NCI-H1694 treated with DMSO at 0.1 percent for 48 hours (cell line): ENCODE data around the gene TMEM179.

Experiments
- DNase-seq: peaks from one replicate; lab custom pipeline; 2025; lab: John Stamatoyannopoulos, UW

TMEM179 gene

GRCh38 chr14:104555430-104556255 lies 48.9 kb downstream of the TMEM179 start:
- DNase-seq = peak; percentile 46

- peak; percentile 55 for DNase-seq
Observed at GRCh38 chr14:104554608-104555429, 49.8 kb downstream of the TMEM179 start.

- DNase-seq = no peak
Observed at GRCh38 chr14:104554088-104554607, 50.4 kb downstream of the TMEM179 start.

DNA sequence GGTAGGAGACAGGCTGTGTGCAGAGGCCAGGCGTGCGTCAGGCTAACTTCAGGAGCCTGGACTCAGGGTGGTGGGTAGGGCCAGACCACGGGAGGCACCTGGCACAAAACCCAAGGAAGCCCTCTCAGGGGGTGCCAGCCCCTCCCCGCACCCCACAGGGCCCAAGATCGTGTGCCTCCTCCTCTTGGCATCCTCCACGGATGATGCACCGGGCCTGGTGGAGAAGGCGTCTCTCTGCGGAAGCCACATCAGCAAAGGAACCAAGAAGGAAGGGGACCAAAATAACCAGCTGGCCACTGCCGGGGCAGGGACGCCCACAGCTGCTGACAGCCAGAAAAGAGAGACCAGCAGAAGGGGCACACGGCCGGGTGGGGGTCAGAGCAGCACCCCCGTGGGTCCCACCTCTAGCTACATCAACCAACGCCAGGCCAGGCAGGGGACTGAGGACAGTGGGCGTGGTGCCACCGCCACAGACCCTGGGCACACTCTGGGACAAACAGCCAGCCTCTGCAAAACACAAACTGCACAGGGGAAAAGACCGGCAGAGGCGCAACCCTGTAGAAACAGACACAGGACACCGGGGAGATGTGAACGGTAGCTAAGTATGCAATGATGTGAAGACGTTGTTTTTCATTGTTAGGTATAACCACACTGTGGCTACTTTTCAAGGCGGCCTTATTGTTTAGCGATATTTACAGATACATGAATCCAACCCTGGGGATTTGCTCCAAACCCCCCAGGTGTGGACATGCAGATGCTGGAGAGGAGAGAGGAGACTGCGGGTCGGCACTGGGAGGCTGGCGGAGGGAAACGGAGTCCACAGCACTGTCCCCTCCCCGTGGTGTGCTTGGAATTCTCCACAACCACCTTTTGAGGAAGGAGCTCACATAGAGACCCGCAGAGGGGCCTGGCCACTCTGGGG lies 51.1 kb downstream of the TMEM179 start:
- no peak for DNase-seq

- DNase-seq = no peak
Observed at GRCh38 chr14:104552738-104553125, 51.8 kb downstream of the TMEM179 start.

- DNase-seq = no peak
Observed at GRCh38 chr14:104551851-104552737, 52.5 kb downstream of the TMEM179 start.

DNA sequence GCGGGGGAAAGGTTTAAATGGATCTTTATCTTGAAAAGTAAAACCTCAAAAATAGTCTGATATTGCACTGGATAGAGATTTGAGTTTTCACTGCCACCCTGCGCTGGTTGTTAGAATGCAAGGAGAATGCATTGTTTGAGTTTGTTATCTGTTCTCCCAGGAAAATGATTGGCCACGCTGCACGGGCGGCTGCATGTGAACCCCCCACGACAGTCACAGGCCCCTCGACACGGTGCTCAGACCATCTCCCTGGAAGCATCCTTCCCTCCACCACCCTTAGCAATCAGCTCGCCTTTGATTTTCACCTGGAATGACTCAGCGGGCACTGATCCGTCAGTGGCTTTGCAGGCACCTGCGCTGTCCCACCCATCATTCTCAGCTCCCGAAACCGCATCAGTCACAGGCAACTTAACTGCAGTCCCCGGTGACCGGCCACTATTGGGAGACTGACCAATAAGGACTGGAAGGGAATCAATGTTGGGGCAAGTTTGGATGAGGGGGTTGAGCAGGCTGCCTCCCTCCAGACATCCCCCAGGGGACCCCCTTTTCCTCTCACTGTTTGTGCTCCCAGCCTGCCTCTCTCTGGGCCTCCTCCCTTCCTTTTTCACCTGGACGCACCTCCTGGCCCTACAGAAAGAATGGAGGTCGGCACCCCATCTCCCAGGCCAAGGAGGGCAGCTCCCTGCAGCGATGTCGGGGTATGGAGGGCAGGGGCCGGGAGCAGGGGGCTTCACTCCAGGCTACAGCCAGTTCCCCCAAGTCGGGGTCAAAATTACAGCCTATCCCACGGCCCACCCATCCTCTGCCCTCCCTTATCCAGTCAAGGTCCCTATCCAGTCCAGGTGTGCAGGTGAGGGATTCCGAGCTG lies 53.5 kb downstream of the TMEM179 start:
- peak; percentile 47 for DNase-seq

- no peak for DNase-seq
Observed at GRCh38 chr14:104550340-104550860, 54.2 kb downstream of the TMEM179 start.

DNA sequence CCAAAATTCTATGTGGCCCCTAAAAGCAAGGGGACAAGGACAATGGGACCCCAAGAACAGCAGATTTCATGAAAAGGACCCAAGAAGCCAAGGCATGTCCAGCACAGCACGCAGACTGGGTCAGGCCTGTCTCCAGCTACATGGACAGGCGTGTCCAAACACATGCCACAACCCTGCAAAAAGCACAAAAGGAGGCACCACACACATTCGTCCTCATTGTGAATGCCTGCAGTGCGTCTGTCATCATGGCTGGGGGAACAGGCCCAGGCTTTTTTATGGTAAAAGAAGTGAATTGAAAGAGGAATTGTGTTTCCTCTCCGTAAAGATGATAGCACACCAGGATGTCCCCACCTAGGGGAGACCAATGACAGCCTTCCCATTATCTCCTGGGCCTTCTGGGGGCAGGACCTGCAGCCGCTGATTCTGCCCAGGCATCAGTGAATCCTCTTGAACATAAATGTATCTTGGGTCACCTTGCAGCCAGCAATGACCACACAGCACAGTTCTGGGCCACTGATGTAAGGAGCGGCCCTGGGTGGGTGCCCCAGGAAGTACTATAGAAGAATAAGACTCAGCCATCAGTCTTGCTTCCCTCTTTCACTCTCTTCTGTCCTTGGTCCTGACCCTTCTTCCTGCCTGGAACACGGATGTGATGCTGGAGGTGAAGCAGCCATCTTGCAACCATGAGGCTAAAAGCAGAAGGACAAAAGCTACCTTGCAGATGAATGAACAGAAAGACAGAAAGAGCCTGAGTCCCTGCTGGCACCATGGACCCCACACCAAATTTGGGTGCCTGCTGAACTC lies 54.8 kb downstream of the TMEM179 start:
- DNase-seq = no peak

DNA sequence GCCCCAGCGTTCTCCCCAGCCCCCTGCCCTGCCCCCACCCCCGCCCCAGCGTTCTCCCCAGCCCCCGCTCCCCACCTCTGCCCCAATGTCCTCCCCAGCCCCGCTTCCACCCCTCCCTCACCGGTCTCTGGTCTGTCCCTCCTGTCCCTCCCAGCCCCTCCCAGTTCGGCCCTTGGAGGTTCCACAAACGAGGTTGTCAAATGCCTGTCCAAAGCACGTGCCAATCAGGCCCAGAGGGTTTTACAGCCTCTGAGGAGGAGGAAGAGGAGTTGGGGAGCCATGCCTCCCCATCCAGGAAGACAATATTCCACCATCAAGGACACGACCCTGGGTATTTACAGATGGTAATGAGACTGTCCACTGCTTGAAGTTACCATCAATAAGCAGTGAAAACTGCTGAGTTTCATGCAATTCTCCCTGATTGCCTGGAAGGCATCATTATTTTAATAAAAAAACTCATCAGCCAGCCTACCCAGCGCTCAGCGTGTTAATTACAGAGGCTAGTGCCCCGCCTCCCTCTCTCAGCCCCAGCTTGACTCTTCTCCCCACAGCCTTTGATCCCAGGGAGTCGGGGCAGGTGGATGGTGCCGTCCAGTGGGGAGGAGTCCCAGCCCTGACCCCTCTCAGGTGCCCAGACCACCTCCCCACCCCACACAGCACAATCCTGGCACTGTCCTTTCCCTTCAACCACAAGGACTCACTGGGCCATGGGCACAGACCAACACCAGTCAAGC lies 55.6 kb downstream of the TMEM179 start:
- DNase-seq = no peak

DNA sequence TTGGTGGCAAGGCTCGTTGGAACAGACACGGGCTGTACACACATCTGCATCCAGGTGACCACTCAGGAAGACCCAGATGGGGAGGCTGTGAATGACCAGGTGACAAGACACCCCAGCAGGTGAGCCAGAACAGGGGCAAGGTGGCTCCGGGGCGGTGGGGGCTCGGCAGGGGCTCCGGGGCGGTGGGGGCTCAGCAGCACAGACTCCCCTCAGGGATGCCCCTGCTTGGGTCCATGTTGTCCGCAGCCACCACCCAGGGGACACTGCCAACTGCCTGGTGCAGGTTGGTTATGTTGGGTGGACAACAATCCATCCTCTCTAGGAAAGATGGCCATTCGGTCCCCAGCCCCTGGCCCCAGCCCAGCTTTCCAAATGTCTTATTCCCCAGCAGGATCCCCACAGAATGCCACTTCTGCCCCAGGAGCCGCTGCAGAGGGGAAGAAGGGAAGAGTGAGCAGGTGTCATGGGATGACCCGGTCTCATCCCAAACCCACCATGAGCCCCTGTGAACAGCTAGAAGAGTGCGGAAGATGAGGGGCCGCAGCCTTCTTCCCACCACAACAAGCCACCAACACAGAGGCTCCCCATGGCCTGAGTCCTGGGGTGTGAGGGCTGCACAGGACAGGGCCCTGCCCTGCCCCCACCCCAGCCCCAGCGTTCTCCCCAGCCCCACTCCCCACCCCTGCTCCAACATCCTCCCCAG lies 56.4 kb downstream of the TMEM179 start:
- DNase-seq = no peak

DNA sequence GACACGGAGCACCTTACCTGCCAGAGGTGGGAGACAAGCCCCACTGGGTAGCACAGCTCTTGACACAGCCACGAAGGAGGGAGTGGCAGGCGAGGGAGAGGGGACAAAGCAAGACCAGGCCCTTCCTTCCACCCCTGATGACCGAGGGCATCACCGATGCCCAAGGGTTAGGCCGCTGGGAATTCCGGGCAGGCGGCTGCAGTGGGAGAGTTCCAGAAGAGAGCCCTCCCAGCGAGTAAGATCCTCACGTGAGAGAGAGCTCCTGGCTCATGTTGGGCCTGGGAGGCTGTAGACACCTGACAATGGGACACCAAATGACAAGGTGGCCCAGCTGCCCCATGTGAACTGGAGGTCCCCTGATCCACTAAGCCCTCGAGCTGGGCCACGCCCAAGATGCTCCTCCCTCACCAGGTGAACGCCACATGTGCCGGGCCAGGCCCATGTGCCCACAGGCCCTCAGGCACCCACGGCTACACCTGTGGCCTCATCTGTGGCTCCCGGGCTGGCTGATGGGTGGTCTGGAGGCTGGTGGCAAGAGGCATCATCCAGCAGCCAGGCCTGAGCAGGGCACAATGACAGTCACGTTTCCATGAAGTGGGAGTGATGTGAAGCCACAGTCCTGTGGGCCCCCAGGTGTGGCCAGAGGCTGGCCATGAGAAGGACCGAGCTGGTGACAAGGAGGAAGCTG lies 57.1 kb downstream of the TMEM179 start:
- DNase-seq = no peak

DNA sequence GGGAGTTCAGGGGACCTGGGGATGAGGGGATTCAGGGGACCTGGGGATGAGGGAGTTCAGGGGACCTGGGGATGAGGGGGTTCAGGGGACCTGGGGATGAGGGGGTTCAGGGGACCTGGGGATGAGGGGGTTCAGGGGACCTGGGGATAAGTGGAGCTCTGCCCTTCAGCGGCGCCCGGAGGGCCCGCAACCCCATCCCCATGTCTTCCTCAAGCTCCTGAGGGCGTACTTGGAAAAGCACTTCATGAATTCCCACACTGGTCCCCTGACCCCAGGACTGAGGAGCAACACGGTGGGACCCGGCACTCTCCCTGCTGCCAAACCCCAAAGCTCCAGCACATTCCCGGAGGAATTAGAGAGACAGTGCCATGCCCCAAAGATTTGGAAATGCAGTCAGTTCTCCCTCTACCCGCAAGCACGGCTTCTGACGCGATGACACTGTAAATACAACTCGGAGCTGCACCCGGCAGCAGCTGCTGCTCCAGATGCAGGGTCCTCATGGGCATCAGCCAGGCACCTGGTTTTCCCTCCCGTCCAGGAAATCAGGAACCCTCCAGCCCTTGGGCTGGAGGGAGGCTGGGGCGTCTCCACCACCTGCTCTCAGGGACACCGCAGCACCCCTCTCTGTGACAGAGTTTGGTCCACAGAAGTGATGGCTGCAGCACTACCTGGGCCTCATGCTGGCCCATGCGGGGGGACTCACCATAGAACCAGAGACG lies 57.8 kb downstream of the TMEM179 start:
- peak; percentile 63 for DNase-seq

- DNase-seq = peak; percentile 89
Observed at GRCh38 chr14:104545942-104546501, 58.5 kb downstream of the TMEM179 start.

- DNase-seq = peak; percentile 99
Observed at GRCh38 chr14:104545151-104545941, 59.2 kb downstream of the TMEM179 start.
